A549 (cell line): ENCODE results near the gene CD151.

Source experiments
- CBX8 ChIP-seq: fragments of 200-600 bp; sonication (generic); IDR thresholded peaks from 2 replicates; pipeline ENCODE4 v1.6.1; 2016
- CEBPB ChIP-seq, 2 experiments: fragments of >200 bp in 1 of 2; sonication (Bioruptor Twin) in 1 of 2; formaldehyde crosslinking in 1 of 2; IDR thresholded peaks; 2 replicates each; pipeline ENCODE4 v1.6.1; 2012 to 2016
- CTCF ChIP-seq: fragments of >200 bp; sonication (Bioruptor Twin); formaldehyde crosslinking; IDR thresholded peaks from 3 replicates; pipeline ENCODE4 v1.5.1; 2016
- ELK1 ChIP-seq: fragments of 150-350 bp; IDR thresholded peaks from 2 replicates; pipeline ENCODE4 v1.6.1; 2014; ENCODE audit warnings: low read depth, mild to moderate bottlenecking, low read length
- ESRRA ChIP-seq: fragments of 150-350 bp; IDR thresholded peaks from 2 replicates; pipeline ENCODE4 v1.6.1; 2014; ENCODE audit warnings: mild to moderate bottlenecking, low read length, borderline replicate concordance
- KDM5A ChIP-seq: fragments of 200-600 bp; sonication (generic); IDR thresholded peaks from 2 replicates; pipeline ENCODE4 v1.6.1; 2016; ENCODE audit warnings: antibody characterized with exemption, mild to moderate bottlenecking
- MAX ChIP-seq: IDR thresholded peaks from 2 replicates; pipeline ENCODE4 v1.6.1; 2012
- NFE2L2 ChIP-seq: fragments of 150-350 bp; conservative IDR thresholded peaks from 2 replicates; pipeline ENCODE4 v1.6.1; 2014; ENCODE audit warnings: low read length
- POLR2A ChIP-seq: IDR thresholded peaks from 2 replicates; pipeline ENCODE4 v1.6.1; 2012; ENCODE audit warnings: mild to moderate bottlenecking, low read length
- RCOR1 ChIP-seq: fragments of 150-350 bp; IDR thresholded peaks from 2 replicates; pipeline ENCODE4 v1.6.1; 2014; ENCODE audit warnings: antibody characterized with exemption, low read length, low read depth
- REST ChIP-seq: fragments of 200-600 bp; sonication (generic); IDR thresholded peaks from 2 replicates; pipeline ENCODE4 v1.6.1; 2016; ENCODE audit warnings: antibody characterized with exemption, mild to moderate bottlenecking, moderate library complexity
- ZFP36 ChIP-seq: fragments of 450-650 bp; IDR thresholded peaks from 2 replicates; pipeline ENCODE4 v1.6.1; 2014; ENCODE audit warnings: borderline replicate concordance; ENCODE audit not compliant: partially characterized antibody

DNA sequence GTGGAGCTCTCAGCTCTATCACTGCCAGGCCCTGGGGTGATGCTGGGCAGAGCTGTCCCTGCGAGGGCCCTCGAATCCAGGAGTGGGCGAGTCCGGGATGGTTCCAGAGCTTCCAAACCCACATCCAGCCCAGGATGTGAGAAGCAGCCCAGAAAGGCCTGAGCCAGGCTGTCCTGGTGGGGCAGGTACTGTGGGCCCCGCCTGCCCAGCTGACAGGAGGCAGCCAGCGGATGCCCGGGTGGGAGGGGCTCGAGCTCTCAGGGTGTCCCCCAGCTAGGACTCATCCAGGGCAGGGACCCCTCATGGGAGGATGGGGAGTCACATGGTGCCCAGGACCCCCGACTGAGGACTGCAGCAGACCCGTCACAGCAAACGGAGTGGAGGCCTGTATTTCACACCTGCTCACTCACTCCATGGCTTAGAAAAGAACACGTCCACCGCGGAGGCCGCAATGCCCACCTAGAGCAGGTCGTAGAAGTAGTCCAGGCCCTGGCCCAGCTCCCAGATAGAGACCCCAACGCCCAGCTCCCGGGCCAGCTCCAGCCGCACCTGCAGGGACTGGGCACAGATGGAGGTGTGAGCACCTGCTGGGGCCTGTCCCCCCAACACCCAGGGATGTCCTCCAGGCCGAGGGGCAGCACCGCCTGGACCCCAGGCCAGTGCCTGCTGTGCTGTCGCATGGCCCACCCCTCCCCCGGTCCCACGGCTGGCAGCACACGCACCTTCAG lies 36.8 kb downstream of the CD151 start:
- no peak for TF ChIP-seq CTCF
- TF ChIP-seq KDM5A: no peak
- no peak for TF ChIP-seq ELK1
- no peak for TF ChIP-seq POLR2A
- no peak for TF ChIP-seq CBX8
- no peak for TF ChIP-seq MAX
- TF ChIP-seq REST: no peak
- TF ChIP-seq CEBPB (IDR thresholded peaks at IDR 0.05): no peak
- no peak for TF ChIP-seq NFE2L2
- TF ChIP-seq ZFP36: no peak
- TF ChIP-seq ESRRA: no peak
- no peak for TF ChIP-seq RCOR1
